ENCODE data around the gene SAAL1.

DNA sequence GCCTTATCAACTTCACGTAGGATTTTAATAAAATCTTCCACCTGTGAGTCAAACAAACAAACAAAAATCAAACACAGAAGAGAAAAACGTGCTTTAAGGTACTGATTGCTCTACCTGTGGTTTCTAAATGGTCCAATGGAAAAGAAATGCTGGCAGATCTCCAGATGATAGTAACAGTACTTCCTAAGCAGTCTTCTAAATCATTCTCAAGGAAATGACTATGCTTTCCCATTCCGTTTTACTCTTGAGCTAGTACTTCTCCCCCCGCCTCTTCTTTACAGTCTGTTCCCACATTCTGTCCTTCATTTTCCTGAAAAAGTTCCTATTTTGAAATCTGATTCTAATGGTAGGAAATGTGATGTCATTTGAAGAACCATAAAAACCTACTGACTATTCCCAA is 25.4 kb downstream of the SAAL1 start:
- TF ChIP-seq CTCF (IDR thresholded peaks at IDR 0.05), result no peak
- TF ChIP-seq POLR2A (IDR thresholded peaks at IDR 0.05), result no peak
